ENCODE data around the gene BRAT1.
"Not testable (repeated sequence)": the region's sequence is repeated elsewhere in the genome, so short reads cannot be mapped to it uniquely, and the experiment has no call there.

The BRAT1 gene

DNA sequence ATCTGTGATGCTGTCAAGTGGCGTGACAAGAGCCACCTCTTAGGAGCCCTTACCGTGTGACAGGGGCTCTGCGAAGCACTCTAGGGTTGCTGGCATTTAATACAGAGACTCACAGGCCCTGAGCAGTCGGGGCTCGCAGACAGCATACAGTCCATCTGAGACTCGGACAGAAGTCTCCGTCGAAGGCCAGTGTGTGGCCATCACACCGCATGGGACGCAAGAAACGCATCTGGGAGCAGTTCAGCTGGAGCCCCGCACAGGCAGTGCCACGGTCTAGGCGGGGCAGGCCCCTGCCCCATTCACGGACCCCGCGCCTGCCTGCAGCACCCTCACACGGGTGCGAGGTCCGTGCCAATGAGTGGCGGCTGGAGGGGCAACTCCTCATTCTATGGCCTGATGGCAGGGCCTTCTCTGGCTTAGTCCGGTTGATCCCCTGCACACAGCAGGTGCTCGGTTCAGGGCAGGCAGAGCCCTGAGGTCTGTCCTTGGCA, 37.1 kb upstream of the BRAT1 start:
- TF ChIP-seq, protein P1, sequence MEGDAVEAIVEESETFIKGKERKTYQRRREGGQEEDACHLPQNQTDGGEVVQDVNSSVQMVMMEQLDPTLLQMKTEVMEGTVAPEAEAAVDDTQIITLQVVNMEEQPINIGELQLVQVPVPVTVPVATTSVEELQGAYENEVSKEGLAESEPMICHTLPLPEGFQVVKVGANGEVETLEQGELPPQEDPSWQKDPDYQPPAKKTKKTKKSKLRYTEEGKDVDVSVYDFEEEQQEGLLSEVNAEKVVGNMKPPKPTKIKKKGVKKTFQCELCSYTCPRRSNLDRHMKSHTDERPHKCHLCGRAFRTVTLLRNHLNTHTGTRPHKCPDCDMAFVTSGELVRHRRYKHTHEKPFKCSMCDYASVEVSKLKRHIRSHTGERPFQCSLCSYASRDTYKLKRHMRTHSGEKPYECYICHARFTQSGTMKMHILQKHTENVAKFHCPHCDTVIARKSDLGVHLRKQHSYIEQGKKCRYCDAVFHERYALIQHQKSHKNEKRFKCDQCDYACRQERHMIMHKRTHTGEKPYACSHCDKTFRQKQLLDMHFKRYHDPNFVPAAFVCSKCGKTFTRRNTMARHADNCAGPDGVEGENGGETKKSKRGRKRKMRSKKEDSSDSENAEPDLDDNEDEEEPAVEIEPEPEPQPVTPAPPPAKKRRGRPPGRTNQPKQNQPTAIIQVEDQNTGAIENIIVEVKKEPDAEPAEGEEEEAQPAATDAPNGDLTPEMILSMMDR (IDR thresholded peaks at IDR 0.05; ENCODE audit: extremely low read depth, missing control alignments), result no peak
- no peak for DNase-seq (ENCODE audit: low spot score)

GRCh38 chr7:2589941-2590340, 34.6 kb upstream of the BRAT1 start:
- not testable (repeated sequence) for DNase-seq (ENCODE audit: low spot score)

DNA sequence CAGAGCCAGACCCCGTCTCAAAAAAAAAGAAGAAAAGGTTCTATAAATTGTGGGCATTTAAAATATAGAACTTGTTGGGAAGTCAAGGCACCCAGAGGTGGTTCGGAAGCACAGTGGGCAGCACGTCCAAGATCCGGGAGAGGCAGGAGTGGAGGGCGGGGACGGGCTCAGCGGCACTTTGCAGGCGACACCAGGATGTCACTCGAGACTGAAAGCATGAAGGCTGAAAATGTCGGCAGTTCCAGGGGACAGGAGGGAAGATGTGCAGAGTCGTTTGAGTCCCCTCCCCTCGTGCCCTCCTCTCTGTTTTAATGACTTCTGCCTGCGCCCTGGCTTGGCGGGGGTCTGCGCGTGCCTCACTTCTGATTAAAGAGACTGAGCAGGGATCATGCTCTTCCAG, 34.0 kb upstream of the BRAT1 start:
- no peak for DNase-seq (ENCODE audit: low spot score)
- TF ChIP-seq, protein P1 (IDR thresholded peaks at IDR 0.05; ENCODE audit: extremely low read depth, missing control alignments), result no peak

- TF ChIP-seq, protein P1 (IDR thresholded peaks at IDR 0.05; ENCODE audit: extremely low read depth, missing control alignments), result no peak
Observed at GRCh38 chr7:2587778-2588177, 32.5 kb upstream of the BRAT1 start.

GRCh38 chr7:2587134-2587533, 31.8 kb upstream of the BRAT1 start:
- TF ChIP-seq, protein P1 (IDR thresholded peaks at IDR 0.05; ENCODE audit: extremely low read depth, missing control alignments), result no peak

More at GRCh38 chr7:2587778-2588177, 32.5 kb upstream of the BRAT1 start:
- no peak for DNase-seq (ENCODE audit: low spot score)

GRCh38 chr7:2586326-2587020, 31.1 kb upstream of the BRAT1 start:
- TF ChIP-seq, protein P1 (IDR thresholded peaks at IDR 0.05; ENCODE audit: extremely low read depth, missing control alignments), result no peak

More at GRCh38 chr7:2587134-2587533, 31.8 kb upstream of the BRAT1 start:
- no peak for DNase-seq (ENCODE audit: low spot score)

DNA sequence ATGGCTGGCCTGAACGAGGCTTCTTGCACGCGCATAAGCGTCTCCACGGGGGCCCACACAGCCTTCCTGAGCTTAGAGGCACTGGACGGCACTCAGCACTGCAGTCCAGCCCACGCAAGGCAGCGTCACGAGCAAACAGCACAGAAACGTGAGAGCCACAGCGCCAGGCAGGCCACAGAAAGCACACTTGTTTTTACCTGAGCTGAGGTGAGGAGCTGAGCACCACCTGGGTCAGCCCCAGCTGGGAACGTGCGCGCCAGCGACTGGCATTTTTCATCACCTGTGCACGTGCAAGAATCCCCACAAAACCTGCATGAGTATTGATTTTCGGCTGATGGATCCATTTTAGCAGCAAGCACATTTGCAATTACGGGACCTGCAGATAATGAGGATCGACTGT, 30.1 kb upstream of the BRAT1 start:
- DNase-seq (ENCODE audit: low spot score), result no peak
- TF ChIP-seq, protein P1 (IDR thresholded peaks at IDR 0.05; ENCODE audit: extremely low read depth, missing control alignments), result no peak

More at GRCh38 chr7:2586326-2587020, 31.1 kb upstream of the BRAT1 start:
- no peak for DNase-seq (ENCODE audit: low spot score)
